Neural progenitor cell (in vitro differentiated cells): ENCODE results near the gene SYNGR3.

Source experiments
- EZH2 ChIP-seq: fragments of 200-600 bp; sonication (generic); IDR thresholded peaks from 2 replicates; pipeline ENCODE4 v1.6.1; 2017; ENCODE audit warnings: antibody characterized with exemption, mild to moderate bottlenecking, moderate library complexity
- TF ChIP-seq, protein P1 (sequence below): fragments of 200-600 bp; sonication (generic); IDR thresholded peaks from 2 replicates; pipeline ENCODE4 v1.5.1; 2017; ENCODE audit warnings: antibody characterized with exemption, mild to moderate bottlenecking

- TF ChIP-seq, protein P1, sequence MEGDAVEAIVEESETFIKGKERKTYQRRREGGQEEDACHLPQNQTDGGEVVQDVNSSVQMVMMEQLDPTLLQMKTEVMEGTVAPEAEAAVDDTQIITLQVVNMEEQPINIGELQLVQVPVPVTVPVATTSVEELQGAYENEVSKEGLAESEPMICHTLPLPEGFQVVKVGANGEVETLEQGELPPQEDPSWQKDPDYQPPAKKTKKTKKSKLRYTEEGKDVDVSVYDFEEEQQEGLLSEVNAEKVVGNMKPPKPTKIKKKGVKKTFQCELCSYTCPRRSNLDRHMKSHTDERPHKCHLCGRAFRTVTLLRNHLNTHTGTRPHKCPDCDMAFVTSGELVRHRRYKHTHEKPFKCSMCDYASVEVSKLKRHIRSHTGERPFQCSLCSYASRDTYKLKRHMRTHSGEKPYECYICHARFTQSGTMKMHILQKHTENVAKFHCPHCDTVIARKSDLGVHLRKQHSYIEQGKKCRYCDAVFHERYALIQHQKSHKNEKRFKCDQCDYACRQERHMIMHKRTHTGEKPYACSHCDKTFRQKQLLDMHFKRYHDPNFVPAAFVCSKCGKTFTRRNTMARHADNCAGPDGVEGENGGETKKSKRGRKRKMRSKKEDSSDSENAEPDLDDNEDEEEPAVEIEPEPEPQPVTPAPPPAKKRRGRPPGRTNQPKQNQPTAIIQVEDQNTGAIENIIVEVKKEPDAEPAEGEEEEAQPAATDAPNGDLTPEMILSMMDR = no peak
- TF ChIP-seq EZH2 = no peak
These were observed 49.7 kb downstream of the SYNGR3 start for GRCh38 chr16:2039274-2040031.
